H1 (cell line): ENCODE data around the gene RBM4B. TPM values are rescaled to one million over a fixed set of nuclear protein-coding genes. Genes with fewer than 3 reads are reported as not detected.

Source experiments
- PHF8 ChIP-seq: fragments of 200-600 bp; sonication (generic); conservative IDR thresholded peaks from 2 replicates; pipeline ENCODE4 v1.7.1; 2012; ENCODE audit warnings: low read depth, mild to moderate bottlenecking, inconsistent platforms, low read length, moderate library complexity
- POU5F1 ChIP-seq: IDR thresholded peaks from 2 replicates; pipeline ENCODE4 v1.6.1; 2011; ENCODE audit warnings: low read depth, mild to moderate bottlenecking, low read length, moderate library complexity
- TBP ChIP-seq: IDR thresholded peaks from 2 replicates; pipeline ENCODE4 v1.6.1; 2011; ENCODE audit warnings: low read depth, low read length, improper control_type of control experiment
- ZNF274 ChIP-seq: IDR thresholded peaks from 2 replicates; pipeline ENCODE4 v1.7.0; 2012; ENCODE audit warnings: low read length, borderline replicate concordance; ENCODE audit errors: extremely low read depth
- polyA plus RNA-seq, 7 experiments: library from polyadenylated mRNA; depleted of rRNA in 3 of 7; stranded (reverse) in 5 of 7; unstranded in 2 of 7; fragments of >200 nt in 5 of 7; fragments of 200-250 nt in 2 of 7; gene quantifications; 1 replicate in 5 of 7; 2 replicates in 1 of 7; 4 replicates in 1 of 7; pipeline versions ENCODE4 v1.2.1 to v1.2.3, GENCODE V29; 2011 to 2013; ENCODE audit warnings: missing spikeins in 2 of 7, mixed read lengths in 2 of 7
- total RNA-seq: library from RNA; stranded (reverse); fragmentation: NEBNext Ultra II Directional; extraction: Animal tissue kit (Norgen Biotek cat#: 25700); gene quantifications from 2 replicates; pipeline ENCODE4 v1.2.1, GENCODE V29; 2021
- TF ChIP-seq, protein P1 (sequence below): IDR thresholded peaks from 2 replicates; pipeline ENCODE4 v1.6.1; 2012; ENCODE audit warnings: inconsistent platforms

RBM4B gene
- total and polyA plus RNA-seq, 2 of the 8 experiments (the other 6 are each of a cell fraction or from before 2014, with no cell fraction given): 27.5 to 30.5 TPM

DNA sequence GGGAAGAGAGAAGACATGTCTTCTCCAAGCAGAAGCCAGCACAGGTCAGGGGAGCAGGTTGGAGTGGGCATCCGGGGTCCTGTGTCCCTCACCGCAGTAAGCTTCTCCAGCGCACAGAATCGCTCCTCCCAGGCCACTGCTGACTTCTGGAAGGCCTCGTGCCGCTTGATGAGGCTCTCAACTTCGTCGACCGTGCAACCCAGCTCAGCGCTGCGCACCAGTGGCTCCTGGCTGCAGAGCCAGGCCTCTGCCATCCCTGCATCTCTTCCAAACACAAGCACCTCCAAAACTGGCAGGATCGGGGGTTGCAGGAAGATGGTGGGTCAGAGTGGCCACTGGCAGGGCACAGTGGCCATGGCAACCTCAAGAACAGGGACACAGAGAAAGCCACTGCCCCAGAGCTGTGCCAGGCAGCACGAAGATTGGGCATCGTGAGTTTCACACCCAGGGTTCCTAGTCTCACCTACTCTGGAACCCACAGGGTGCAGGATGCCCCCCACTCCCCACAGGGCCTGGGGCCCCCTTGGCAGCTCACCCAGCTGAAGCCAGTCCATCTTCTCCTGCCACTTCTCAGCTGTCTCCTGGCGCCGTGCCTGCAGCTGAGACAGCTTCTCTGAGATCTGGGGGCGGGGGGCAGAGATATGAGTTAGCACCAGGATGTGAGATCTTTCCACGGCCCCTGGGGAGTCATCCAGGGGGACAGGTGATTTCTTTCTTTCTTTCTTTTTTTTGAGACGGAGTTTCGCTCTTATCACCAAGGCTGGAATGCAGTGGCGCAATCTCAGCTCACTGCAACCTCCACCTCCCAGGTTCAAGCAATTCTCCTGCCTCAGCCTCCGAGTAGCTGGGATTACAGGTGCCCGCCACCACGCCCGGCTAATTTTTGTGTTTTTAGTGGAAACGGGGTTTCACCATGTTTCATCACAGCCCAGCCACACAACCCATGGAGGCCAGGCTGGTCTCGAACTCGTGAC lies 11.2 kb upstream of the RBM4B start (continued):
- TF ChIP-seq PHF8 (no peak), POU5F1 (no peak), ZNF274 (no peak), TBP (no peak)
- TF ChIP-seq, protein P1, sequence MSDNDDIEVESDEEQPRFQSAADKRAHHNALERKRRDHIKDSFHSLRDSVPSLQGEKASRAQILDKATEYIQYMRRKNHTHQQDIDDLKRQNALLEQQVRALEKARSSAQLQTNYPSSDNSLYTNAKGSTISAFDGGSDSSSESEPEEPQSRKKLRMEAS: no peak
